RCC 7860 (cell line): Measurements from ENCODE around the gene GNA12.
A peak's percentile ranks its signal among the peaks of the same experiment; 100 is the strongest.
"Not testable (repeated sequence)": the region's sequence is repeated elsewhere in the genome, so short reads cannot be mapped to it uniquely, and the experiment has no call there.

ENCODE experiments used
- DNase-seq: peaks from one replicate; pipeline ENCODE4 v3.0.0-alpha.2; 2015; ENCODE audit warnings: low spot score
- FAIRE-seq: peaks from 2 replicates; lab custom pipeline; 2012; peaks lifted over from hg19 to GRCh38; lab: Jason Lieb, UNC

GNA12 gene

GRCh38 chr7:2864999-2865670, 21.0 kb upstream of the GNA12 start:
- FAIRE-seq (no peak), DNase-seq (peak; percentile 49)

GRCh38 chr7:2864204-2864985, 20.3 kb upstream of the GNA12 start:
- peak; percentile 17 for DNase-seq
- no peak for FAIRE-seq

- peak; percentile 95 for DNase-seq
- peak; percentile 93 for FAIRE-seq
These were observed 19.5 kb upstream of the GNA12 start for GRCh38 chr7:2863461-2864066.

- DNase-seq, result peak; percentile 45
- no peak for FAIRE-seq
These were observed 18.8 kb upstream of the GNA12 start for GRCh38 chr7:2862831-2863361.

- FAIRE-seq (no peak), DNase-seq (no peak)
These were observed 17.4 kb upstream of the GNA12 start for GRCh38 chr7:2861509-2861908.

GRCh38 chr7:2860627-2861133, 16.6 kb upstream of the GNA12 start:
- no peak for DNase-seq
- no peak for FAIRE-seq

GRCh38 chr7:2859952-2860351, 15.8 kb upstream of the GNA12 start:
- FAIRE-seq (no peak), DNase-seq (no peak)

- DNase-seq (no peak), FAIRE-seq (no peak)
These were observed 14.5 kb upstream of the GNA12 start for GRCh38 chr7:2858621-2859020.

GRCh38 chr7:2856388-2857169, 12.5 kb upstream of the GNA12 start:
- DNase-seq (no peak), FAIRE-seq (no peak)

- FAIRE-seq, result no peak
- no peak for DNase-seq
These were observed 11.3 kb upstream of the GNA12 start for GRCh38 chr7:2855386-2855785.

- FAIRE-seq, DNase-seq: not testable (repeated sequence)
These were observed 9.4 kb upstream of the GNA12 start for GRCh38 chr7:2853552-2853951.

- FAIRE-seq (no peak), DNase-seq (no peak)
These were observed 9.0 kb upstream of the GNA12 start for GRCh38 chr7:2853147-2853546.

GRCh38 chr7:2851497-2851896, 7.4 kb upstream of the GNA12 start:
- DNase-seq, result no peak
- FAIRE-seq, result no peak

GRCh38 chr7:2849941-2850766, 6.0 kb upstream of the GNA12 start:
- FAIRE-seq (no peak), DNase-seq (no peak)

GRCh38 chr7:2845034-2845592, 1.0 kb upstream of the GNA12 start:
- FAIRE-seq, result no peak

GRCh38 chr7:2843711-2844152, 376 bp downstream of the GNA12 start:
- FAIRE-seq (no peak), DNase-seq (peak; percentile 7)

More at GRCh38 chr7:2845034-2845592, 1.0 kb upstream of the GNA12 start:
- no peak for DNase-seq

GRCh38 chr7:2843191-2843685, 870 bp downstream of the GNA12 start:
- FAIRE-seq (no peak), DNase-seq (no peak)

GRCh38 chr7:2841907-2842306, 2.2 kb downstream of the GNA12 start:
- no peak for DNase-seq
- no peak for FAIRE-seq

GRCh38 chr7:2840458-2840857, 3.6 kb downstream of the GNA12 start:
- DNase-seq (no peak), FAIRE-seq (no peak)
